WI38 (cell line): ENCODE measurements around the gene LRRC7.

Experiments
- H3K4me3 ChIP-seq: 2 replicates; pipeline ENCODE4 v1.5.1; 2011; ENCODE audit warnings: low read depth, mild to moderate bottlenecking, control low read depth, low read length
- TF ChIP-seq, protein P1 (sequence below): IDR thresholded peaks from 2 replicates; pipeline ENCODE4 v1.5.1; 2012; ENCODE audit warnings: low read depth, mild to moderate bottlenecking, control low read depth, low read length

LRRC7 gene

DNA sequence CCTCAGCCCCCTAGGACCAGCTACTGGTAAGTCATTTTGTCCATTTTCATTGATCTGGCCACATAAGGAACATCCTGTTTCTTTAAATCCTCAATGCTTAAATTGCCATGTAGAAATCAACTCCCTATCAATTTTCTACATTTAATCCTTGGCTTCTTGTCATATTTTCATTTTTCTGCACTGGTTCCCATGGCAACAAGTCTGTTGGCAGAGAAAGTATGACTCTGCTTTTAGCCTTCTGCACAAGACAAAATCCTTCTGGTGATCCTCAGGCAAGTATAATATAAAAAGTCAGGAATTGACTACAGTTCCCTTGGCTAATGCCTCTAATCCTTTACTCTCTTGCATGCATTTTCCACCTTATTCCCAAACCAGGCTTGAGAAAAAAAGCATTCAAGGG, 572.6 kb downstream of the LRRC7 start:
- no peak overlapping the region for H3K4me3 ChIP-seq
- TF ChIP-seq, protein P1, sequence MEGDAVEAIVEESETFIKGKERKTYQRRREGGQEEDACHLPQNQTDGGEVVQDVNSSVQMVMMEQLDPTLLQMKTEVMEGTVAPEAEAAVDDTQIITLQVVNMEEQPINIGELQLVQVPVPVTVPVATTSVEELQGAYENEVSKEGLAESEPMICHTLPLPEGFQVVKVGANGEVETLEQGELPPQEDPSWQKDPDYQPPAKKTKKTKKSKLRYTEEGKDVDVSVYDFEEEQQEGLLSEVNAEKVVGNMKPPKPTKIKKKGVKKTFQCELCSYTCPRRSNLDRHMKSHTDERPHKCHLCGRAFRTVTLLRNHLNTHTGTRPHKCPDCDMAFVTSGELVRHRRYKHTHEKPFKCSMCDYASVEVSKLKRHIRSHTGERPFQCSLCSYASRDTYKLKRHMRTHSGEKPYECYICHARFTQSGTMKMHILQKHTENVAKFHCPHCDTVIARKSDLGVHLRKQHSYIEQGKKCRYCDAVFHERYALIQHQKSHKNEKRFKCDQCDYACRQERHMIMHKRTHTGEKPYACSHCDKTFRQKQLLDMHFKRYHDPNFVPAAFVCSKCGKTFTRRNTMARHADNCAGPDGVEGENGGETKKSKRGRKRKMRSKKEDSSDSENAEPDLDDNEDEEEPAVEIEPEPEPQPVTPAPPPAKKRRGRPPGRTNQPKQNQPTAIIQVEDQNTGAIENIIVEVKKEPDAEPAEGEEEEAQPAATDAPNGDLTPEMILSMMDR = no peak

GRCh38 chr1:70140894-70141293, 573.2 kb downstream of the LRRC7 start:
- TF ChIP-seq, protein P1 = no peak

GRCh38 chr1:70142075-70142474, 574.4 kb downstream of the LRRC7 start:
- no peak overlapping the region for H3K4me3 ChIP-seq
- TF ChIP-seq, protein P1 = peak; percentile 26; the same call in 1 of the 2 replicates

More at GRCh38 chr1:70140894-70141293, 573.2 kb downstream of the LRRC7 start:
- no peak overlapping the region for H3K4me3 ChIP-seq

GRCh38 chr1:70143048-70143659, 575.4 kb downstream of the LRRC7 start:
- no peak overlapping the region for H3K4me3 ChIP-seq
- TF ChIP-seq, protein P1 = peak; percentile 17; the same call in 1 of the 2 replicates

DNA sequence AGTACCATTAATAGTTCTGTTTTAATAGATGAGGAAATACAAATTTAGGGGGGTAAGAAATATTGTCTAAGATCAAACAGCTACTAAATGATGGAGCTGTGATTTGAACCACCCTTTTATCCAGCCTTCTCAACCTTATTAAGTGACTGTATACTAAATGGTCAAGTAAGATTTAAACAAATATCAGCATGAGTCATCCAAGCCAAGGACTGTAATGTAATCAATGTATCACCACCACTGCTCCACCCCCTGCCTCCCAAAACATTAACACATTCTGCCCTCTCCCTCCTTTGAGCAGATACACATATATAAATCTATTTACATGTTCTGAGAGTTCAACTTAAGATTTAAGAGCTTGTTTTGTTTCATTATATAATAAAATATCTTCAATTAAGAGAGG, 578.8 kb downstream of the LRRC7 start:
- TF ChIP-seq, protein P1 = no peak
- H3K4me3 ChIP-seq = no peak overlapping the region

DNA sequence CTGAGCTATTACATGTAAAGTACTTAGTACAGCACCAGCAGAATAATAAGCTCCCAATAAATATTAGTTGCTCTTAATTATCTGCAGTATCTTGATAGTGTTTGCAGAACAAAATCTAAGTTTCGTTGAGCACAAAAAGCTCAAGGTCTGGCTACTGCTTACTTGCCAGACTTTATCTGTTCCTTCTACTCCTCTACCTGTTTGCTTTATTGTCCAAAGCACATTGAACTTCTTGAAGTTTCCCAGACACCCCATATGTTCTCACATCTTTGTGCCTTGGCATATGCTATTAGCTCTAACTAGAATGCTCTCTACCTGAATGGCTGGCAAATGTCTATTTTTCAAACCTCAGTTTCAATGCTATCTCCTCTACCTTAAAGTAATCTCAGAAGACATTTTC, 582.7 kb downstream of the LRRC7 start:
- TF ChIP-seq, protein P1 = no peak

GRCh38 chr1:70153739-70154138, 586.0 kb downstream of the LRRC7 start:
- TF ChIP-seq, protein P1 = no peak
- no peak overlapping the region for H3K4me3 ChIP-seq

More for the DNA sequence above, 582.7 kb downstream of the LRRC7 start:
- no peak overlapping the region for H3K4me3 ChIP-seq
